Activated CD4-positive, alpha-beta T cell treated with anti-CD3 and anti-CD28 coated beads, Interleukin-2, amount 50 U/mL, for 48 hours (primary cell): ENCODE measurements around the gene APOL2.
A peak's percentile ranks its signal among the peaks of the same experiment; 100 is the strongest.
"Not testable (repeated sequence)": the region's sequence is repeated elsewhere in the genome, so short reads cannot be mapped to it uniquely, and the experiment has no call there.

Experiments
- DNase-seq, 2 experiments: peaks; one replicate each; pipeline ENCODE4 v3.0.0-alpha.2; 2020

APOL2 gene

GRCh38 chr22:36196254-36197064, 42.9 kb downstream of the APOL2 start:
- DNase-seq: no peak

- peak; percentile 32 to 56 for DNase-seq
Measured at GRCh38 chr22:36194971-36195370, 44.4 kb downstream of the APOL2 start.

- no peak for DNase-seq
Measured at GRCh38 chr22:36194385-36194784, 44.9 kb downstream of the APOL2 start.

GRCh38 chr22:36193577-36193976, 45.8 kb downstream of the APOL2 start:
- DNase-seq: no peak

GRCh38 chr22:36193171-36193570, 46.2 kb downstream of the APOL2 start:
- DNase-seq: no peak

- no peak for DNase-seq
Measured at GRCh38 chr22:36192542-36192941, 46.8 kb downstream of the APOL2 start.

- no peak for DNase-seq
Measured at GRCh38 chr22:36191106-36191836, 48.1 kb downstream of the APOL2 start.

- DNase-seq: not testable (repeated sequence)
Measured at GRCh38 chr22:36187862-36188261, 51.5 kb downstream of the APOL2 start.

GRCh38 chr22:36185828-36186624, 53.3 kb downstream of the APOL2 start:
- DNase-seq: no peak

- DNase-seq: no peak
Measured at GRCh38 chr22:36184433-36185025, 54.8 kb downstream of the APOL2 start.

- DNase-seq: no peak
Measured at GRCh38 chr22:36183446-36183845, 55.9 kb downstream of the APOL2 start.

GRCh38 chr22:36182857-36183256, 56.5 kb downstream of the APOL2 start:
- no peak for DNase-seq

GRCh38 chr22:36182056-36182455, 57.3 kb downstream of the APOL2 start:
- DNase-seq: no peak

- DNase-seq: no peak
Measured at GRCh38 chr22:36180928-36181327, 58.4 kb downstream of the APOL2 start.

GRCh38 chr22:36180038-36180880, 59.1 kb downstream of the APOL2 start:
- peak; percentile 91 for DNase-seq

GRCh38 chr22:36177160-36177559, 62.2 kb downstream of the APOL2 start:
- DNase-seq: no peak
